SU-DHL-6 (cell line): ENCODE results near the gene CAPN9.

Experiments
- CTCF ChIP-seq: fragments of 200-600 bp; sonication (generic); IDR thresholded peaks from one replicate; pipeline ENCODE4 v1.5.1; 2017; ENCODE audit warnings: antibody characterized with exemption, mild to moderate bottlenecking, low read length, moderate library complexity; ENCODE audit not compliant: insufficient read depth, poor library complexity, severe bottlenecking
- EZH2phosphoT487 ChIP-seq: fragments of 200-600 bp; sonication (generic), shearing (Covaris generic); conservative IDR thresholded peaks from 2 replicates; pipeline ENCODE4 v1.6.1; 2018; ENCODE audit warnings: mild to moderate bottlenecking, antibody characterized with exemption, low read length, moderate library complexity, mixed read lengths

- TF ChIP-seq CTCF (no peak), EZH2phosphoT487 (no peak)
These were observed 3.4 kb downstream of the CAPN9 start for GRCh38 chr1:230750576-230750975.
